Measurements from ENCODE around the gene GNAO1. TPM values are rescaled to one million over a fixed set of nuclear protein-coding genes. Genes with fewer than 3 reads are reported as not detected.

Gene GNAO1
- polyA plus RNA-seq, 1 donor (not counting 4 experiments of a cell fraction or from before 2014, with no cell fraction given): 0.13 TPM

DNA sequence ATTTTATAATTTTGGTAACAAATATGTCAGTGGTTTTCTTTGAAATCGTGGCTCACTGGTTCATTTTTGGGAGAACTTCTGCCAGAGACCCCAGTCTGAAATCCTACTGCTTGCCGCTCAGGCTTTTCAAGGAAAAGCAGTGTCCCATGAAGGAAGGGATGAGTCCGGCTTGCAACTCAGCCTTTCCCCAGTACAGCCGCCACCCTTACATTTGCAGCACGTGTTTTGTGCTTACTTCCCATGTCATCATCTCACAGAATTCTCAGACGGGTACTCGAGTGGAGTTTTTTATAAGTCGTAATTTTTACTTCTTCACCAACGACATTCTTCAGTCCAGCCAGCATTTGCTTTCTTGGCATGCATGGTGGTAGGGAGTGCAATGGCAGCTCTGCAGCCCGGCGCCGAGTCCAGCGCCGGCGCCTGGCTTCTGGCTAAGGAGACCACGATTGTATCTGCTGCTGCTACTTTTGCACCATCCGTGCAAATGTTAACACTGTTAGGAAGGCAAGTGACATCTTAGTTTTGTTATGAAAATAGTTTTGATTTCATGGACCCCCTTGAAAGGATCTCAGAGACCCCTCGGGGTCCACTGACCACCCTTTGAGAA, 123.1 kb downstream of the GNAO1 start:
- Histone ChIP-seq H2AFZ (ENCODE audit: control insufficient read depth, low read length) (no peak overlapping the region), H3K79me2 (ENCODE audit: control insufficient read depth, insufficient read depth, low read length) (no peaks in the 10 kb centered on the region), H3K4me3 (ENCODE audit: control insufficient read depth in 2 of 3, extremely low read depth in 1 of 3, insufficient read depth in 2 of 3, low read depth in 1 of 3, low read length in 3 of 3) (no peak overlapping the region), H3K36me3 (ENCODE audit: control insufficient read depth in 2 of 2, extremely low read depth in 1 of 2, insufficient read depth in 2 of 2, low read length in 2 of 2) (no peaks in the 10 kb centered on the region), H3K9ac (ENCODE audit: control insufficient read depth, extremely low read depth, insufficient read depth, low read length) (no peak overlapping the region), H3K27me3 (ENCODE audit: control insufficient read depth, extremely low read depth, insufficient read depth, low read length) (peaks cover 7% of the 10 kb centered on the region), H3K9me1 (ENCODE audit: control insufficient read depth, extremely low read depth, insufficient read depth, low read length) (no peaks in the 10 kb centered on the region), H3K9me3 (ENCODE audit: control insufficient read depth, low read depth, low read length) (no peaks in the 10 kb centered on the region), H3K27ac (ENCODE audit: control insufficient read depth, insufficient read depth, low read length) (no peak overlapping the region), H3K4me2 (ENCODE audit: control insufficient read depth, extremely low read depth, insufficient read depth, low read depth, low read length) (no peak overlapping the region), H3K4me1 (ENCODE audit: control insufficient read depth, extremely low read depth, insufficient read depth, low read length) (peaks cover 5% of the 10 kb centered on the region), H4K20me1 (ENCODE audit: control insufficient read depth, extremely low read depth, insufficient read depth, low read length) (no peaks in the 10 kb centered on the region)
- TF ChIP-seq, protein P1, sequence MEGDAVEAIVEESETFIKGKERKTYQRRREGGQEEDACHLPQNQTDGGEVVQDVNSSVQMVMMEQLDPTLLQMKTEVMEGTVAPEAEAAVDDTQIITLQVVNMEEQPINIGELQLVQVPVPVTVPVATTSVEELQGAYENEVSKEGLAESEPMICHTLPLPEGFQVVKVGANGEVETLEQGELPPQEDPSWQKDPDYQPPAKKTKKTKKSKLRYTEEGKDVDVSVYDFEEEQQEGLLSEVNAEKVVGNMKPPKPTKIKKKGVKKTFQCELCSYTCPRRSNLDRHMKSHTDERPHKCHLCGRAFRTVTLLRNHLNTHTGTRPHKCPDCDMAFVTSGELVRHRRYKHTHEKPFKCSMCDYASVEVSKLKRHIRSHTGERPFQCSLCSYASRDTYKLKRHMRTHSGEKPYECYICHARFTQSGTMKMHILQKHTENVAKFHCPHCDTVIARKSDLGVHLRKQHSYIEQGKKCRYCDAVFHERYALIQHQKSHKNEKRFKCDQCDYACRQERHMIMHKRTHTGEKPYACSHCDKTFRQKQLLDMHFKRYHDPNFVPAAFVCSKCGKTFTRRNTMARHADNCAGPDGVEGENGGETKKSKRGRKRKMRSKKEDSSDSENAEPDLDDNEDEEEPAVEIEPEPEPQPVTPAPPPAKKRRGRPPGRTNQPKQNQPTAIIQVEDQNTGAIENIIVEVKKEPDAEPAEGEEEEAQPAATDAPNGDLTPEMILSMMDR (optimal IDR thresholded peaks at IDR 0.05 in 1 of 3, IDR thresholded peaks at IDR 0.05 in 1 of 3, conservative IDR thresholded peaks at IDR 0.05 in 1 of 3; ENCODE audit: extremely low read depth in 1 of 3, insufficient read depth in 2 of 3, low read length in 3 of 3): no peak
- TF ChIP-seq EZH2 (IDR thresholded peaks at IDR 0.05; ENCODE audit: low read length): no peak
- dilution Hi-C loops (cut with MboI; ENCODE audit: extremely low pct_ligation_motif_present, low sequenced_read_pairs): no loop called here
- DNase-seq (ENCODE audit: low read depth, low spot score) (no peak), FAIRE-seq (no peak)

DNA sequence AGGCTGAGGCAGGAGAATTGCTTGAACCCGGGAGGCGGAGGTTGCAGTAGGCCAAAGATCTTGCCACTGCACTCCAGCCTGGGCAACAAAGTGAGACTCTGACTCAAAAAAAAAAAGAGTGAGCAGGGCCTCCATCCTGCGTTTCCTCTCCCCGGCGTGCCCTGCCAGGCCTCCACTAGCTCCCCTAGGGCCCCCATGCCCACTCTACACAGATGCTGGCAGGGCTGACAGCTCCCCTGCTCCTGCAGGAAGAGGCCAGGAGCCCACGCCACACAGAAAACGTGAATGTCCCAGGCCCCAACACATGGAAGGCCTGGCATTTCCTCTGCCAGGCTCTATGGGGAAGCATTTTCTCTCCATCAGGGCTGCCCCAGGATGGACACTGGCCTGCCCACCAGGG, 124.7 kb downstream of the GNAO1 start:
- FAIRE-seq: no peak

More for the DNA sequence above, 124.7 kb downstream of the GNAO1 start:
- Histone ChIP-seq H4K20me1 (ENCODE audit: control insufficient read depth, extremely low read depth, insufficient read depth, low read length) (no peaks in the 10 kb centered on the region), H3K4me2 (ENCODE audit: control insufficient read depth, extremely low read depth, insufficient read depth, low read depth, low read length) (no peak overlapping the region), H3K9ac (ENCODE audit: control insufficient read depth, extremely low read depth, insufficient read depth, low read length) (no peak overlapping the region), H3K27ac (ENCODE audit: control insufficient read depth, insufficient read depth, low read length) (no peak overlapping the region), H3K4me3 (ENCODE audit: control insufficient read depth in 2 of 3, extremely low read depth in 1 of 3, insufficient read depth in 2 of 3, low read depth in 1 of 3, low read length in 3 of 3) (no peak overlapping the region), H2AFZ (ENCODE audit: control insufficient read depth, low read length) (no peak overlapping the region), H3K36me3 (ENCODE audit: control insufficient read depth in 2 of 2, extremely low read depth in 1 of 2, insufficient read depth in 2 of 2, low read length in 2 of 2) (no peaks in the 10 kb centered on the region), H3K9me3 (ENCODE audit: control insufficient read depth, low read depth, low read length) (no peaks in the 10 kb centered on the region), H3K79me2 (ENCODE audit: control insufficient read depth, insufficient read depth, low read length) (no peaks in the 10 kb centered on the region), H3K4me1 (ENCODE audit: control insufficient read depth, extremely low read depth, insufficient read depth, low read length) (peaks cover 5% of the 10 kb centered on the region), H3K9me1 (ENCODE audit: control insufficient read depth, extremely low read depth, insufficient read depth, low read length) (no peaks in the 10 kb centered on the region), H3K27me3 (ENCODE audit: control insufficient read depth, extremely low read depth, insufficient read depth, low read length) (peaks cover 7% of the 10 kb centered on the region)
- dilution Hi-C loops (cut with MboI; ENCODE audit: extremely low pct_ligation_motif_present, low sequenced_read_pairs): no loop called here
- no peak for DNase-seq (ENCODE audit: low read depth, low spot score)
- TF ChIP-seq, protein P1 (optimal IDR thresholded peaks at IDR 0.05 in 1 of 3, IDR thresholded peaks at IDR 0.05 in 1 of 3, conservative IDR thresholded peaks at IDR 0.05 in 1 of 3; ENCODE audit: extremely low read depth in 1 of 3, insufficient read depth in 2 of 3, low read length in 3 of 3): no peak
- TF ChIP-seq EZH2 (IDR thresholded peaks at IDR 0.05; ENCODE audit: low read length): no peak

All from keratinocyte (primary cell).